CD4-positive, alpha-beta T cell treated with Interleukin-15 for 4 hours (primary cell): ENCODE results near the gene CCDC27.

Experiments used
- DNase-seq: peaks from one replicate; pipeline ENCODE4 v3.0.0-alpha.2; 2020; ENCODE audit warnings: low spot score

The CCDC27 gene

GRCh38 chr1:3777078-3777547, 24.9 kb downstream of the CCDC27 start:
- no peak for DNase-seq

GRCh38 chr1:3777647-3778589, 25.7 kb downstream of the CCDC27 start:
- DNase-seq: no peak

- DNase-seq: no peak
These were observed 26.5 kb downstream of the CCDC27 start for GRCh38 chr1:3778590-3779264.

GRCh38 chr1:3779265-3779911, 27.1 kb downstream of the CCDC27 start:
- DNase-seq: no peak

GRCh38 chr1:3779912-3780416, 27.7 kb downstream of the CCDC27 start:
- no peak for DNase-seq

- DNase-seq: no peak
These were observed 28.7 kb downstream of the CCDC27 start for GRCh38 chr1:3780901-3781300.

- DNase-seq: no peak
These were observed 31.6 kb downstream of the CCDC27 start for GRCh38 chr1:3783651-3784474.

- no peak for DNase-seq
These were observed 32.8 kb downstream of the CCDC27 start for GRCh38 chr1:3785045-3785444.

GRCh38 chr1:3785456-3786157, 33.4 kb downstream of the CCDC27 start:
- no peak for DNase-seq

- DNase-seq: no peak
These were observed 34.5 kb downstream of the CCDC27 start for GRCh38 chr1:3786468-3787348.

- peak; percentile 11 for DNase-seq
These were observed 35.1 kb downstream of the CCDC27 start for GRCh38 chr1:3787349-3787715.

- DNase-seq: no peak
These were observed 35.7 kb downstream of the CCDC27 start for GRCh38 chr1:3787745-3788605.

GRCh38 chr1:3788756-3789420, 36.6 kb downstream of the CCDC27 start:
- DNase-seq: no peak

- DNase-seq: no peak
These were observed 37.4 kb downstream of the CCDC27 start for GRCh38 chr1:3789421-3790300.

- DNase-seq: no peak
These were observed 38.3 kb downstream of the CCDC27 start for GRCh38 chr1:3790500-3790923.

GRCh38 chr1:3790952-3791351, 38.7 kb downstream of the CCDC27 start:
- DNase-seq: no peak

- no peak for DNase-seq
These were observed 43.4 kb downstream of the CCDC27 start for GRCh38 chr1:3795453-3796214.
